Omental fat pad (tissue), 4 donors: ENCODE results near the gene ATRNL1. TPM values are rescaled to one million over a fixed set of nuclear protein-coding genes. Genes with fewer than 3 reads are reported as not detected.
"Not testable (repeated sequence)": the region's sequence is repeated elsewhere in the genome, so short reads cannot be mapped to it uniquely, and the experiment has no call there.

ENCODE experiments used
- ATAC-seq: fragments of 150-250 bp; one replicate; pipeline ENCODE4 v1.9.1; 2016; ENCODE audit warnings: mild to moderate bottlenecking, moderate library complexity; ENCODE audit not compliant: low FRiP score
- DNase-seq: peaks from one replicate; pipeline ENCODE4 v3.0.0-alpha.2; 2019; ENCODE audit warnings: low spot score
- CTCF ChIP-seq, 3 donors: fragments of 450-650 bp; IDR thresholded peaks; one replicate each; pipeline ENCODE4 v1.5.1; 2016 to 2017; ENCODE audit warnings: antibody characterized with exemption in 3 of 3, mild to moderate bottlenecking in 3 of 3, moderate library complexity in 2 of 3
- total RNA-seq, 4 donors: library from RNA; depleted of rRNA; stranded (reverse); fragments of >200 nt; gene quantifications; one replicate each; pipeline ENCODE4 v1.1.0, GENCODE V29; 2016

The ATRNL1 gene
- total RNA-seq, 4 donors from 2014 or later: 2.5 to 19.0 (median 4.6) TPM

- ATAC-seq (no peak), DNase-seq (no peak)
- no peak for TF ChIP-seq CTCF (IDR thresholded peaks at IDR 0.05)
Observed at GRCh38 chr10:115173915-115174443, 80.8 kb downstream of the ATRNL1 start.

GRCh38 chr10:115207276-115207675 lies 114.1 kb downstream of the ATRNL1 start:
- ATAC-seq, DNase-seq: not testable (repeated sequence)

- DNase-seq (no peak), ATAC-seq (no peak)
- TF ChIP-seq CTCF (IDR thresholded peaks at IDR 0.05): no peak
Observed at GRCh38 chr10:115209133-115209532, 116.0 kb downstream of the ATRNL1 start.

GRCh38 chr10:115214829-115215228 lies 121.7 kb downstream of the ATRNL1 start:
- TF ChIP-seq CTCF (IDR thresholded peaks at IDR 0.05): no peak

GRCh38 chr10:115219203-115219602 lies 126.0 kb downstream of the ATRNL1 start:
- no peak for ATAC-seq

More at GRCh38 chr10:115214829-115215228, 121.7 kb downstream of the ATRNL1 start:
- ATAC-seq: no peak
- DNase-seq: no peak

GRCh38 chr10:115222039-115222438 lies 128.9 kb downstream of the ATRNL1 start:
- TF ChIP-seq CTCF (IDR thresholded peaks at IDR 0.05): no peak
- DNase-seq (no peak), ATAC-seq (no peak)

More at GRCh38 chr10:115219203-115219602, 126.0 kb downstream of the ATRNL1 start:
- TF ChIP-seq CTCF (IDR thresholded peaks at IDR 0.05): no peak
- no peak for DNase-seq

GRCh38 chr10:115239761-115240160 lies 146.6 kb downstream of the ATRNL1 start:
- DNase-seq (no peak), ATAC-seq (no peak)
- TF ChIP-seq CTCF (IDR thresholded peaks at IDR 0.05): no peak
